A549 (cell line): ENCODE measurements around the gene SAPCD2. TPM values are rescaled to one million over a fixed set of nuclear protein-coding genes. Genes with fewer than 3 reads are reported as not detected.
A peak's percentile ranks its signal among the peaks of the same experiment; 100 is the strongest.

Source experiments
- ATAC-seq, 2 experiments: fragments of 200-7000 bp in 1 of 2; fragments of >200 bp in 1 of 2; cut with Nextera tagmentation in 1 of 2; cut with Tn5 transposase in 1 of 2; 3 replicates each; pipeline versions ENCODE4 v1.8.0 to v1.9.1; 2018 to 2020; ENCODE audit warnings: mild to moderate bottlenecking in 1 of 2, moderate library complexity in 1 of 2
- CTCF ChIA-PET: fragments of 300-600 bp; sonication (Branson Sonifier 250); formaldehyde crosslinking; extraction: SDS; loops from one replicate; lab custom pipeline; 2021; ENCODE audit warnings: antibody characterized with exemption, inconsistent platforms; lab: Yijun Ruan, JAX
- POLR2A ChIA-PET: fragments of 350-600 bp; formaldehyde crosslinking; extraction: SDS; loops from one replicate; lab custom pipeline; 2021; ENCODE audit warnings: antibody characterized with exemption, inconsistent platforms; lab: Yijun Ruan, JAX
- DNase-seq, 2 experiments: peaks; one replicate each; pipeline versions ENCODE4 v3.0.0 to v3.0.0-alpha.2; 2011 to 2016; ENCODE audit warnings: low read depth in 1 of 2, low spot score in 1 of 2
- FAIRE-seq: peaks from 2 replicates; lab custom pipeline; 2011; peaks lifted over from hg19 to GRCh38; lab: Jason Lieb, UNC
- H3K27ac ChIP-seq, 2 experiments: fragments of >200 bp; sonication (Bioruptor Twin); formaldehyde crosslinking; 3 replicates each; pipeline ENCODE4 v1.5.1; 2016 to 2017
- H3K4me1 ChIP-seq: fragments of >200 bp; sonication (Bioruptor Twin); formaldehyde crosslinking; 3 replicates; pipeline ENCODE4 v1.6.1; 2016
- H3K4me2 ChIP-seq: fragments of >200 bp; sonication (Bioruptor Twin); formaldehyde crosslinking; 3 replicates; pipeline ENCODE4 v1.6.1; 2016
- H3K4me3 ChIP-seq: fragments of >200 bp; sonication (Bioruptor Twin); formaldehyde crosslinking; 3 replicates; pipeline ENCODE4 v1.5.1; 2016
- H3K9me3 ChIP-seq: fragments of >200 bp; sonication (Bioruptor Twin); formaldehyde crosslinking; 3 replicates; pipeline ENCODE4 v1.6.1; 2016
- BCL3 ChIP-seq: fragments of >200 bp; sonication (Bioruptor Twin); formaldehyde crosslinking; IDR thresholded peaks from 3 replicates; pipeline ENCODE4 v1.6.1; 2016
- BHLHE40 ChIP-seq: IDR thresholded peaks from 2 replicates; pipeline ENCODE4 v1.6.1; 2012; ENCODE audit warnings: low read depth, low read length, inconsistent platforms
- CEBPB ChIP-seq, 2 experiments: fragments of >200 bp in 1 of 2; sonication (Bioruptor Twin) in 1 of 2; formaldehyde crosslinking in 1 of 2; IDR thresholded peaks; 2 replicates each; pipeline ENCODE4 v1.6.1; 2012 to 2016
- CTCF ChIP-seq: fragments of >200 bp; sonication (Bioruptor Twin); formaldehyde crosslinking; IDR thresholded peaks from 3 replicates; pipeline ENCODE4 v1.5.1; 2016
- ELK1 ChIP-seq: fragments of 150-350 bp; IDR thresholded peaks from 2 replicates; pipeline ENCODE4 v1.6.1; 2014; ENCODE audit warnings: low read depth, mild to moderate bottlenecking, low read length
- EP300 ChIP-seq, 2 experiments: fragments of >200 bp; sonication (Bioruptor Twin); formaldehyde crosslinking; IDR thresholded peaks; 2 replicates in 1 of 2; 3 replicates in 1 of 2; pipeline ENCODE4 v1.6.1; 2016 to 2017
- ESRRA ChIP-seq: fragments of 150-350 bp; IDR thresholded peaks from 2 replicates; pipeline ENCODE4 v1.6.1; 2014; ENCODE audit warnings: mild to moderate bottlenecking, low read length, borderline replicate concordance
- FOSB ChIP-seq: fragments of 250-450 bp; sonication (Bioruptor Pico); IDR thresholded peaks from 2 replicates; pipeline ENCODE4 v1.5.0; 2020; ENCODE audit warnings: mild to moderate bottlenecking, moderate library complexity
- HOXB13 ChIP-seq: fragments of 250-450 bp; sonication (Bioruptor Pico); IDR thresholded peaks from 2 replicates; pipeline ENCODE4 v1.5.0; 2020; ENCODE audit warnings: low read depth, mild to moderate bottlenecking, moderate library complexity
- HOXB5 ChIP-seq: fragments of 250-450 bp; sonication (Bioruptor Pico); IDR thresholded peaks from 2 replicates; pipeline ENCODE4 v1.5.0; 2020; ENCODE audit warnings: mild to moderate bottlenecking, moderate library complexity
- JUNB ChIP-seq: fragments of >200 bp; sonication (Bioruptor Twin); formaldehyde crosslinking; IDR thresholded peaks from 2 replicates; pipeline ENCODE4 v1.6.1; 2016
- KDM5A ChIP-seq: fragments of 200-600 bp; sonication (generic); IDR thresholded peaks from 2 replicates; pipeline ENCODE4 v1.6.1; 2016; ENCODE audit warnings: antibody characterized with exemption, mild to moderate bottlenecking
- MAZ ChIP-seq: fragments of 150-350 bp; IDR thresholded peaks from 2 replicates; pipeline ENCODE4 v1.6.1; 2014; ENCODE audit warnings: antibody characterized with exemption, low read depth, low read length, borderline replicate concordance
- MYC ChIP-seq: IDR thresholded peaks from 2 replicates; pipeline ENCODE4 v1.6.1; 2012; ENCODE audit warnings: mild to moderate bottlenecking, inconsistent platforms, low read length, improper control_type of control experiment, borderline replicate concordance
- NFE2L2 ChIP-seq: fragments of 150-350 bp; conservative IDR thresholded peaks from 2 replicates; pipeline ENCODE4 v1.6.1; 2014; ENCODE audit warnings: low read length
- PBX3 ChIP-seq: IDR thresholded peaks from 2 replicates; pipeline ENCODE4 v1.6.1; 2012
- PHF8 ChIP-seq: fragments of 200-600 bp; sonication (generic); IDR thresholded peaks from 2 replicates; pipeline ENCODE4 v1.6.1; 2016; ENCODE audit warnings: low read depth, mild to moderate bottlenecking, antibody characterized with exemption, moderate library complexity, borderline replicate concordance
- SMC3 ChIP-seq: fragments of >200 bp; sonication (Bioruptor Twin); formaldehyde crosslinking; IDR thresholded peaks from 3 replicates; pipeline ENCODE4 v1.6.1; 2018; ENCODE audit warnings: inconsistent platforms
- TFCP2L1 ChIP-seq: fragments of 250-450 bp; sonication (Bioruptor Pico); IDR thresholded peaks from 2 replicates; pipeline ENCODE4 v1.5.0; 2021; ENCODE audit warnings: mild to moderate bottlenecking
- WGBS: methylation state at CpG from one replicate; pipeline ENCODE4 v1.1.6; 2017; ENCODE audit errors: missing lambda C conversion rate; 5-methylcytosine and 5-hydroxymethylcytosine counted together
- polyA plus RNA-seq, 4 experiments: library from polyadenylated mRNA; depleted of rRNA in 3 of 4; stranded (reverse); fragments of >200 nt; fragmentation: RNase III in 1 of 4; extraction: RNeasy Plus Mini Kit Qiagen cat#74134 plus additional on column Dnase treatment in 1 of 4; gene quantifications; 2 replicates in 3 of 4; 3 replicates in 1 of 4; pipeline ENCODE4 v1.2.3, GENCODE V29; 2011 to 2017

Gene SAPCD2
- polyA plus RNA-seq, 2 of the 4 experiments (the other 2 are of a cell fraction): 6.9 to 14.6 TPM

GRCh38 chr9:137114613-137115393, 44.4 kb upstream of the SAPCD2 start, which contains the start of gene DPP7 (continued):
- peak; percentile 14; the same call in 1 of the 2 replicates for TF ChIP-seq PBX3
- TF ChIP-seq, all 56 proteins: peak for 12

GRCh38 chr9:137114220-137114612, 43.9 kb upstream of the SAPCD2 start:
- CTCF ChIA-PET: interaction anchor here (0.5 to 2.9 kb wide), 5 partner anchors 24 to 123 kb away, joined by 3 to 15 read pairs (median 3); partner anchors contain the start of gene SAPCD2
- no peak for DNase-seq
- peaks cover 6% of the 10 kb centered on the region; the same call in 2 of the 3 replicates for H3K4me1 ChIP-seq
- H3K9me3 ChIP-seq: no peaks in the 10 kb centered on the region
- H3K4me2 ChIP-seq: peak overlapping the region; percentile 100
- peak in 1 of 2 experiments; percentile 23; a peak in 2 of 6 replicates for ATAC-seq
- TF ChIP-seq MYC (no peak), BCL3 (no peak), PHF8 (no peak), MAZ (no peak), HOXB13 (no peak), BHLHE40 (no peak), SMC3 (no peak), ELK1 (no peak), FOSB (CRISPR knock-in tag) (no peak), CTCF (no peak), ESRRA (no peak), EP300 (IDR thresholded peaks at IDR 0.05) (no peak), HOXB5 (CRISPR knock-in tag) (no peak), NFE2L2 (no peak), KDM5A (no peak), TFCP2L1 (CRISPR knock-in tag) (no peak), CEBPB (IDR thresholded peaks at IDR 0.05) (no peak), JUNB (no peak)
- peak overlapping the region; percentile 96 to 97 for H3K27ac ChIP-seq
- no CpG with 5 or more reads among the region's 45 CpGs for WGBS
- no peak for FAIRE-seq
- POLR2A ChIA-PET: interaction anchor here (1.3 to 1.4 kb wide), 2 partner anchors 28 to 126 kb away, joined by 6 to 7 read pairs; partner anchors contain the start of genes MAN1B1 and TUBB4B
- H3K4me3 ChIP-seq: peak overlapping the region; percentile 69
